GM21390 (cell line): ENCODE measurements around the gene CCDC178.
"Not testable (repeated sequence)": the region's sequence is repeated elsewhere in the genome, so short reads cannot be mapped to it uniquely, and the experiment has no call there.

ENCODE experiments used
- ATAC-seq: cut with Tn5 transposase; IDR thresholded peaks from one replicate; pipeline ENCODE4 v1.9.1; 2021; ENCODE audit not compliant: unreplicated experiment

The CCDC178 gene

GRCh38 chr18:33440060-33441043 lies at the start of gene CCDC178:
Gene CCDC178 (minus strand): TSS chr18:33440721. CDS start chr18:33412088, 28,633 bp downstream.
- no peak for ATAC-seq

- no peak for ATAC-seq
Observed at GRCh38 chr18:33483908-33484307, 43.4 kb upstream of the CCDC178 start.

GRCh38 chr18:33472509-33472908 lies 32.0 kb upstream of the CCDC178 start:
- no peak for ATAC-seq

GRCh38 chr18:33470216-33470615 lies 29.7 kb upstream of the CCDC178 start:
- no peak for ATAC-seq

- no peak for ATAC-seq
Observed at GRCh38 chr18:33469699-33470098, 29.2 kb upstream of the CCDC178 start.

GRCh38 chr18:33467531-33467930 lies 27.0 kb upstream of the CCDC178 start:
- no peak for ATAC-seq

- no peak for ATAC-seq
Observed at GRCh38 chr18:33466822-33467221, 26.3 kb upstream of the CCDC178 start.

GRCh38 chr18:33460681-33461080 lies 20.2 kb upstream of the CCDC178 start:
- no peak for ATAC-seq

- ATAC-seq, result no peak
Observed at GRCh38 chr18:33459612-33460011, 19.1 kb upstream of the CCDC178 start.

GRCh38 chr18:33446604-33447003 lies 6.1 kb upstream of the CCDC178 start:
- ATAC-seq, result no peak

GRCh38 chr18:33444709-33445108 lies 4.2 kb upstream of the CCDC178 start:
- ATAC-seq, result no peak

- no peak for ATAC-seq
Observed at GRCh38 chr18:33432857-33433256, 7.7 kb downstream of the CCDC178 start.

- ATAC-seq, result no peak
Observed at GRCh38 chr18:33427549-33427948, 13.0 kb downstream of the CCDC178 start.

- ATAC-seq, result no peak
Observed at GRCh38 chr18:33424266-33424946, 16.1 kb downstream of the CCDC178 start.

- no peak for ATAC-seq
Observed at GRCh38 chr18:33421225-33421624, 19.3 kb downstream of the CCDC178 start.

- ATAC-seq, result peak; percentile 57
Observed at GRCh38 chr18:33404244-33404873, 36.2 kb downstream of the CCDC178 start.

- not testable (repeated sequence) for ATAC-seq
Observed at GRCh38 chr18:33398939-33399338, 41.6 kb downstream of the CCDC178 start.

GRCh38 chr18:33375829-33376228 lies 64.7 kb downstream of the CCDC178 start:
- no peak for ATAC-seq

GRCh38 chr18:33372442-33372841 lies 68.1 kb downstream of the CCDC178 start:
- ATAC-seq, result no peak

- ATAC-seq, result no peak
Observed at GRCh38 chr18:33369711-33370449, 70.6 kb downstream of the CCDC178 start.

GRCh38 chr18:33356735-33357134 lies 83.8 kb downstream of the CCDC178 start:
- ATAC-seq, result no peak
